Umbilical cord (tissue), 2 donors: ENCODE data around the gene KRT75. TPM values are rescaled to one million over a fixed set of nuclear protein-coding genes. Genes with fewer than 3 reads are reported as not detected.
A peak's percentile ranks its signal among the peaks of the same experiment; 100 is the strongest.
"Not testable (repeated sequence)": the region's sequence is repeated elsewhere in the genome, so short reads cannot be mapped to it uniquely, and the experiment has no call there.

Experiments used
- DNase-seq: peaks from one replicate; pipeline ENCODE4 v3.0.0-alpha.2; 2015; ENCODE audit warnings: low spot score
- total RNA-seq: library from RNA; depleted of rRNA; stranded (reverse); fragments of >200 nt; gene quantifications from one replicate; pipeline ENCODE4 v1.2.3, GENCODE V29; 2014; ENCODE audit warnings: low replicate concordance; ENCODE audit not compliant: insufficient read depth

Gene KRT75
- not detected for total RNA-seq

DNA sequence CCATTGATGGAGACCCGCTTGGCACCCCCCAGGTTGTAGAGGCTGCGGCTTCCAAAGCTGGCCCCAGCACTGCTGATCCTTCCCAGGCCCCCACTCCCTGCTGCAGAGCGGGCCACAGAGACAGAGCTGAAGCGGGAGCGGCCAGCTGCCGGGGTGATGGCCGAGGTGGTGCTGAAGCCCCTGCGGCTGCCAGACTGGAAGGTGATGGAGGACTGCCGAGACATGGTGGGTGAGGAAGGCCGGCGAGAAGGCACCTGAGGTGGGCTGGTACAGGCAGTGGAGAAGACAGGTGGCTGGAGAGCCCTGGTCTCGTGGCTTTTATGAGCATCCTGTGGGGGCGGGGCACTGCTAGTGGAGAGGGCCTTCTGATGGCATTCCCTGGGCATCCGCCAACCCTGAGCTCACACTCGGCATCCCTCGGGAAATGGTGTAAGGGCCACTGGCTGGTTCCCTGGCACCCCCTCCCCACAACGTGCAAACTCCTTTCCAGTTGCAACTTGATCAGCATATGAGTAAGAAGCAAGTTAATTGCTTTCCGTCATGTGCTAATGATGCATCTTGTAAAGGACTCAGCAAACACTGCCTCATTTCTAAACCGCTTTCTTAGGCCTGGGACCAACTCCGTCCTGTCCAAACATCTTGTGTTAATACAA, at the start of gene KRT75:
Gene KRT75, minus strand, starts transcription at position 291 of the 653 bp plus-strand sequence. Its CDS starts 67 bp downstream, at position 224.
- DNase-seq = no peak

DNA sequence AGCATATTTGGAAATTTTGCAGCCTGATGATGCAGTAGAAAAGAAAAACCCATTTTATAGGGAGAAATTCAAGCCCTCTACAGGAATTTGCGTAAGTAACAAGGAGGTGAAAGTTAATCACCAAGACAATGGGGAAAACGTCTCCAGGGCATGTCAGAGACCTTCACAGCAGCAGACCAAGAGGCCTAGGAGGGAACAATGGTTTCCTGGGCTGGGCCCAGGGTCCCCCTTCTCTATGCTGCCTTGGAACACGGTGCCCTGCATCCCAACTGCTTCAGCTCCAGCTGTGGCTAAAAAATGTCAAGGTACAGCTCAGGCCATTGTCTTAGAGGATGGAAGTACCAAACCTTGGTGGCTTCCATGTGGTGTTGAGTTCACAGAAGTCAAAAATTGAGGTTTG, 45.9 kb upstream of the KRT75 start:
- no peak for DNase-seq

DNA sequence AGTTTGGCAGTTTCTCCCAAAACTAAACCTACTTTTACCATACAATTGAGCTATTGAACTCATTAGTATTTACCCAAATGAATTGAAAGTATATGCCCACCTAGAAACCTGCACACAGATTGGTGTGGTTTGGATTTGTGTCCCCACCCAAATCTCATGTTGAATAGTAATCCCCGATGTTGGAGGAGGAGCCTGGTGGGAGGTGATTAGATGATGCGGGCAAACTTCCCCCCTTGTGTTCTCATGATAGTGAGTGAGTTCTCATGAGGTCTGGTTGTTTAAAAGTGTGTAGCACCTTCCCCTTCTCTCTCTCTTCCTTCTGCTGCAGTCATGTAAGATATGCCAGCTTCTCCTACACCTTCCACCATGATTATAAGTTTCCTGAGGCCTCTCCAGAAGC, 43.5 kb upstream of the KRT75 start:
- DNase-seq = no peak

DNA sequence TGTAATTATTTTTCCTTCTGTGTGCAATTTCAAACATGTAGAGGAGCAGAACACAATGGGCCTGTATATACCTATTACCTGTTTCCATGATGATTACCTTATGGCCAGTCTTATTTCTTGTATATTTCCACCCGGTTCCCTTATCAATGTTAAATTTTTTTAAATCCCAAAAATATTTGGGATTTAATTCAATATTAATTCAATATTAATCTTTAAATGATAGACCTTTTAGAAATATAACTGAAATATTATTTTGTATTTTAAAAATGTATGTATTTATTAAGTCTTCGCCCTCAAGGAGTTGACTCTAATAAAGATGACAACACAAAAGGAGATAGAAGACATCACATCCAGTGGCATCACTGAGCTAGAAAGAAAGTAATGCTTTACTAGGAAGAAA, 40.0 kb upstream of the KRT75 start:
- DNase-seq = no peak

DNA sequence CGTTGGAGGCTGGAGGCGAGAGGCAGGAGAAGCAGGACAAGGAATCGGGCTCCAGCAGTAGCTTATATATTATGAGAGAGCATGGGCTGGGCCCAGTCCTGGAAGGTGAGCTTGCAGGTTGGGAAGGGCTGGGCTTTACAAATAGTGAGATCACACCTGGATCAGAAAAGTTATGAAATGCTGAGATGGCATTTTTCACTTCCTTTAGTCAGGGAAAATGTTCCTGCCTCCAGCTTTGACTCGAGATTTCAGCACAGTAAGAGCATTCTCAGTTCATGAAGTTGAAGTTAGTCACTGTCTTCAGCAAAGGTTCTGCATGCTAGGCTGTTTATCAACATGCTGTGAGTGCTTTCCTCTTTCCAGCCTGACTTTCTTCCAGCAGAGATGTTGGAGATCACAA, 39.6 kb upstream of the KRT75 start, which contains the start of gene KRT6C:
Gene KRT6C, minus strand, starts transcription at position 38 of the 400 bp plus-strand sequence. CDS start 68 bp downstream, outside the sequence.
- DNase-seq = peak; percentile 63

DNA sequence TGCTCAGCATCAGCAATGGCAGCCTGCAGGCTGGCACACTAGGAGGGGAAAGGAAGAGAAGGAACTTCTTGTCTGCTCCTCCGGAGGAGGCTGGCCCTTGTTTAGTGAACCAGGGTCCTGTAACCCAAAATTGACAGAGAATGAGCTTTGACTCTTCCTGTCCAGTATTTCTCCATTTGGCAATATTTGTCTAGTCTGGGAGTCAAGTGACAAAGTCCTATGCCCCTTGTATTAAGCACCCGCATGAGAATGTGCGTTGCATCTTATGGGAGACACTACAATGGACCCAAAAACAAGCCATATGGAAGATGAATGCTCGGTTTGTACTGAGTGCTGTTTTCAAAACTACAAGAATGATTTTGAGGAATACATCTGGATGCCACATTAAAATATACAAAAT, 35.7 kb upstream of the KRT75 start:
- no peak for DNase-seq

DNA sequence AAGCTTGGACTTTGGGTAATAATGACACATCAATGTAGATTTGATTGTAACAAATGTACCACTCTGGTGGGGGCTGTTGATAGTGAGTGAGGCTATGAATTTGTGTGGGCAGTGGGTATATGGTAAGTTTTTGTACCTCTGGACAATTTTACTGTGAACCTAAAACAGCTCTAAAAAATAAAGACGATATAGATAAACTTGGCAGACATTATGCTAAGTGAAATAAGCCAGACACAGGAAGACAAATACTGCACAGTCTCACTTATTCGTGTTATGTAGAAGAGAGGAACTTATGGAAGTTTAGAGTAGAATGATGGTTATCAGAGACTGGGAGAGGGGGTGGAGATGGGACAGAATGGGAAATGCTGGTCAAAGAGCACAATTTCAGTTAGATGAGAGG, 30.7 kb upstream of the KRT75 start:
- DNase-seq = peak; percentile 94

DNA sequence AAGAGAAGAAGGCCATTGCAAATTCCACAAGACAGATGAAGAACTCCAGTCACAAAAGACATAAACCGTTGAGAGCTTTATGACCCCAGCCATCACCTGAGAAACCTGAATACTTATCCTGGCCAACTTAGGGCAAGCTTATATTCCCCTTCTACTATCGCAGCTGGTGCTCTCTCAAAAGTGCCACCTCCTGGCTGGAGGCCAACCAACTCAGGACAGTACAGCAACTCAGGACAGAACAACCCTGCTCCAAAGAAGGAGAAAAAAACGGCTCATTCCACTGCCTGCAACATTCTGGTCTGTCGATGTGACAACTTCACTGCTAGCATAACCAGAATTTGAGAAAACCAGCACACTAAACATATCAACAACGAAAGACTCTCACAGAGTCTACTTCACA, 27.5 kb upstream of the KRT75 start:
- DNase-seq = no peak

DNA sequence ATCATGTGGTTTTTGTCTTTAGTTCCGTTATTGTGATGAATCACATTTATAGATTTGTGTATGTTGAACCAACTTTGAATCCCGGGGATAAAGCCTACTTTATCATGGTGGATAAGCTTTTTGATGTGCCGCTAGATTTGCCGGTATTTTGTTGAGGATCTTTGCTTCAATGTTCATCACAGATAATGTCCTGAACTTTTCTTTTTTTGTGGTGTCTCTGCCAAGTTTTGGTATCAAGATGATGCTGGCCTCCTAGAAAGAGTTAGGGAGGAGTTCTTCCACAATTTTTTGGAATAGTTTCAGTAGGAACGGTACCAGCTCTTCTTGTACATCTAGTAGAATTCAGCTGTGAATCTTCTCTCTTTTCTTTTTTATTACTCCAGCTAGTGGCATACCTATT, 24.7 kb upstream of the KRT75 start:
- DNase-seq = peak; percentile 95

DNA sequence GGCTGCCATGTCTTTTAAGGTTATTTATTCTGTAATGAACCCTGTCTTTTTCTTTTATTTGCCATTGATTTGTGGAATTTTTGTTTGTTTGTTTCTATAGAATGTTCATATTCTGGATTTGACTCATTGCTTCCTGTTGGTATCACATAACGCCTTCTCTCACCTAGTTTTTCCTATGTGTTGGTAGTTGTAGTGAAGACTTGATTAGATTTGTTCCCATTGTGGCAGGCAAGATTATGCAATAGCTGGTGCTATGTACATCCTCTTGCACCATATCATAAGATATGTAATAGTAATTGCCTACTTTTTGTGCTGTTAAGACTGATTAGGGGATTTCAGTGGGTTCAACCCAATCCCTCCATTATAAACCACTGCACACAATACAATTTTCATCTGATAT, 21.6 kb upstream of the KRT75 start:
- no peak for DNase-seq

DNA sequence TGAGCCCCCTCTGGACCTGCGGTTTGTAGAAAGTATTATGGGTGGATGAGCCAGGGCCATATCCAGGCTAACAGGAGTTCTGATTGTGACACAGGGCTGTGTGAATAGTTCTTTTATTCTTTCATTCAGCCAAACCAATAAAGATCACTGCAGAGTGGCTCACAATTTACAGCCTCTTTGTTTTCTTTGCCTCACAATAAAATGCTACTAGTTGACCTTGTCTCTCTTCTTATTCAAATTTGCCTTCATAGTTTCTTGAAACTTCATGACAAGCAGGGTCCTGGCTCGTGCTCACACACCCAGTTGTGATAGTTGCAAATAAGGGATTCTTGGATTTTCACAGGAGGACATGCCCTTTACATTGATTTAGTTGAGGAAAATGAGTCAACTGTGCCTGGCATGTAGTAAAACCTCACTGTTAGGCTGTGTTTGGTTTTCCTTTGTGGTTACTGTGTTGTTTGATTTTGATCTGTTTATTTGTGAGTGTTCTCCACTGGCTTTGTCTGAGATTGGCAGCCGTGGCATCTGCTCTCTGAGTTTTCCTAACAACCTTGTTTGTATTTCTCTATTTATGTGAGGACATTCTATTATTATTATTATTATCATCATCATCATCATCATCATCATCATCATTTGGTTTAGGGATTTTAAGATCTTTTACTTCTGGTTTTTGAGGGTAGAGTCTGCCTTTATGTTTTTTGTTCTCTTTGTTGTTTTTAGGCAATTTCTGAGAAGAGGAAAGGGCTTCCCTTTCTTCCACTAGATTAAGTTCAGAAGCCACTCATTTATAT, 20.4 kb upstream of the KRT75 start:
- no peak for DNase-seq

DNA sequence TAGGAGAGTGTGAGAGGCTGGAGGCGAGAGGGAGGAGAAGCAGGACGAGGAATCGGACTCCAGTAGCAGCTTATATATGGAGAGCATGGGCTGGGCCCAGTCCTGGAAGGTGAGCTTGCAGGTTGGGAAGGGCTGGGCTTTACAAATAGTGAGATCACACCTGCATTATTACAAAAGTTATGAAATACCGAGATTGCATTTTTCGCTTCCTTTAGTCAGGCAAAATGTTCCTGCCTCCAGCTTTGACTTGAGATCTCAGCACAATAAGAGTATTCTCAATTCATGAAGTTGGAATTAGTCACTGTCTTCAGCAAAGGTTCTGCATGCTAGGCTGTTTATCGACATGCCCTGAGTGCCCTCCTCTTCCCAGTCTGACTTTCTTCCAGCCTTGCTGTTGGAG, 17.9 kb upstream of the KRT75 start, which contains the start of gene KRT6B:
Gene KRT6B, minus strand, starts transcription at position 46 of the 400 bp plus-strand sequence. CDS start 68 bp downstream, outside the sequence.
- DNase-seq = no peak

DNA sequence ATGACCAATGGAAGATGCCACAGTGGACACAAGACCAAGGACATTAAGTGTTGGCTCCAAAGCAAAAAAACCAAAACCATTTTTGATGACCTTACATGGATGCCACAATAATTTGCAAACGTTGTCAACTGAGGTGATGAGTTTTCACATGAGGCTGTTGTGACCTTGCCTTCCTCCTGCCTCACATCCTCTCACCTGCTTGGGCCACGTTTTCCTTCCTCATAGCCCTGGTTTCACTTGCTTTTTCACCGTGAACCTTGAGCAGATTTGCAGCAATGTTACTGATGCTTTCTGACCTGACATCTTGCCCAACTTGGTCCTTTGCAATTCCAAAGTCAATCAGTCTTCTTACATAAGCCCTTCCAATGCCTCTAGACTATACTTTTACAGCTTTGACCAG, 14.1 kb upstream of the KRT75 start:
- no peak for DNase-seq

DNA sequence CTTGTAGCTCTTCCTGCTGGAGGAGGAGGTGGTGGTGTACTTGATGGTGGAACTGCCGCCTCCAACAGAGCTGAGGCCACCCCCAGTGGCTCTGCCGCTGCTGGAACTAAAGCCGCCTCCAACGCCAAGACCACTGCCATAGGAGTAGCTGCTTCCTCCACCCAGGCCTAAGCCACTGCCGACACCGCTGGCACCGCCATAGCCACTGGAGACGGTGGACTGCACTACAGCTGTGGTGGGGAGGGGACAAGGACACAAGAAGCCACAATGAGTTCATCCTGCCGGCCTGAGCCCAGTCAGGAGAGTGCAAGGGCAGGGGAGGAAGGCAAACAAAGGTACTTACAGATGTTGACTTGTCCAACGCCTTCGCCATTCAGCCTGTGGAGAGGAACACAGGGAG, 13.0 kb upstream of the KRT75 start:
- DNase-seq = not testable (repeated sequence)

DNA sequence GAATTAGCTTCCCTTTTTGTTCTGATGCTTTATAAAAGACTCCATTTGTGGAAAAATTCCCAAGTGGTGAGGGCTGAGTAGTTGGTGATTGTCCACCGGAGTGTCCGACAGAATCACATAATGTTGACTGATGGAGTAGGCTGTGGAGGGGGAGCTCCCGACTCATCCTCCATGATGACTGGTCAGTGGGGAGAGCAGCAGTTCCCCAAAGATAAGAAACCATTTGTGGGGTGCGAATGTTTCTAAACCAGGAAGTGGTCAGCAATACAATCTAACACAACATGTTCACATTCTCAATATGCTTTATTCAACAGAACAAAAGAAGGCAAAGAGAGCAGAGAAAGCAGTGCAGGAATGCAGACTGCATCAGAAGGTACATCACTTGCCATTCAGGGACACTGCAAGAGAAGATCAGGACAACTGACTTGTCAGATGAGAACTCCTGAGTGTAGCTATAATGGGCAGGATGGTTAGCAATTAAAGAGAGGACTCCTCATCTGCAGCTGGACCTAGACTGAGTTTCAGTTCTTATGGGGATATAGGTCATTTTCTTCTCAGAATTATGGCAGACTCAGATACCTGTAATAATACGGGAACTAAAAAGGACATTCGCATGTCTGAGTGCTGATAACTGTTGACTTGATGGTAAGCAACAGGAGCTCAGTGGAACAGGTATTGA, 12.3 kb upstream of the KRT75 start:
- no peak for DNase-seq

DNA sequence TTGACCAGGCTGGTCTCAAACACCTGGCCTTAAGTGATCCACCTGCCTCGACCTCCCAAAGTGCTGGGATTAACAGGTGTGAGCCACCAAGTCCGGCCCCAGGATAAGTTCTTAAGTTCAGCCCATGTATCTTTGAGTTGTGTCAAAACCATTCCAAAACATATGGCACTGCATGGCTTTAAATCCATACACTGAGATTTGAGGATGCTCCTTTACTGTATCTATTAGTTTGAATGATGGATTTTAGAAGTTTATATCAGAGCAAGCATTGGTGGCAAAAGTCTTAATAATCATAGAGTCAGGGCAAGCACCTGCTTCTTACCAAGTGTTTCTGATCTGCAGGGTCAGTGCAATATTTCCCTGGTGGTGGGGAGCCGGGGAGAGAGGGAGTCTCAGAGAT, 11.7 kb upstream of the KRT75 start:
- no peak for DNase-seq

DNA sequence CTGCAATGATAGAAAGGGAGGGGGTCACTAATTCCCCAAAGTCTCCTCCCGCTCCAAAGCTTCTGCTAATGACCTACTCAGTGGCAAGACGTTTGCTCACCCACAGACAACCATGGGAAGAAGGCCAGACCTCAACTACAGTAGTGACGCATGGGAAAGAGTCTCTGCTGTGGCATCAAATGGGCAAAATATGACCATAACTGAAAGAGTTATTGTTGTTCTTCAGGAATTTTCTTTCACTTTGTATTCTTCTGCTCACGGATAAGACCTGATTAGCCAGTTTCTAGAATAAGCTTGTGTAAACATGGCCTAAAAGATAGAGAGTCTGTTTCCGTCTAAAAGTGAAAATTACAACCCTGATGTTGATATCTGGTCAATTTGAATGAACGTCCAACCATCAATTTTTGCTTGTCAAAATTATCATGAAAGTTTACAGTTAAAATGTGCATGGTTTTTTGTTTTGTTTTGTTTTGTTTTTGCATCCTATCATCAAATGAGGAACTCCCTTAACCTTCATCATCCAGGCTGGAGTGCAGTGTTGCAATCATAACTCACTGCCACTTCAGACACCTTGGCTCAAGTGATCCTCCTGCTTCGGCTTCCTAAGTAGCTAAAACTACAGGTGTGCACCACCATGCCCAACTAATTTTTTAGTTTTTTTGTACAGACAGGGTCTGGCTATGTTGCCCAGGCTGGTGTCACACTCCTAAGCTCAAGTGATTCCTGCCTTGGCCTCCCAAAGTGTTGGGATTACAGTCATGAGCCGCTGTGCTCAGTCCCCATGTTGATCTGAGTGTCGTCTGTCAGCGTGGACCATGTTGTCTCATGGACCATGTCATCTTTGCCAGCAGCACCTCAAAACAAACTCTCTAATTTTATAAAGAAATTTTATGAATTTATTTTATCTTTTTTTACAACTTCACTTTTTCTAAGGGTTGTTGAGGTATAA, 10.8 kb upstream of the KRT75 start:
- DNase-seq = no peak

DNA sequence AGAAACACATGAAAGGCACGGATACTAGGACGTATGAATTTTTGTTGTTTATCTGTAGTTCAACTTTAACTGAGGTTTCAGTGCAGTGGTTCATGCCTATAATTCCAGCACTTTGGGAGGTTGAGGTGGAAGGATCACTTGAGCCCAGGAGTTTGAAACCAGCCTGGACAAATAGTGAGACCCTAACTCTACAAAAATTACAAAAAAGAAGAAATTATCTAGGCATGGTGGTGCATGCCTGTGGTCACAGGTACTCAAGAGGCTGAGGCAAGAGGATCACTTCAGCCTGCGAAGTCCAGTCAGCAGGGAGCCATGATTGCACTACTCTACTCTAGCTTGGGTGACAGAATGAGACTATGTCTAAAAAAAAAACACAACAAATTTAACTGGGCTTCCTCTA, 9.8 kb upstream of the KRT75 start:
- DNase-seq = no peak

DNA sequence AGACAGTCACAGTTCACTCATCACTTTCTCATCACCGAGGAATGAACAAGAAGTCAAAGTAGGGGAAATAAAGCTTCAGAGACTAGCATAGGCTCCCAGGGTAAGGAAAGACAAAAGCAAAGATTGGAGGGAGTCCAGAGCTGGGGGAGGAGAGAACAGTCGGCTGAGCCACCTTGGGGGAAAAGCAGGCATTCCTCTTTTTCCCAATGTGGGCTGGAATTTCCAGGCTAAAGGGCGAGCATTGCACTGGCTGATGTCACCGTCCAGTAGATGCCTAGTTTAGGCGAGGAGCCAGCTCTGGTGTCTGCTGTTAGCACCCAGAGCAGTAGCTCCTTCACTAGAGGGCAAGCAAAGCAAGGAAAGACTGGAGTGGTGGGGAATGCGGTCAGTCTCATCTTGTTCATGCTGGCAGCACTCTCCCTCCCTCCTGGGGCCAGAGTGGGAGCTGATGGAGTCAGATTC, 8.5 kb upstream of the KRT75 start:
- DNase-seq = peak; percentile 55

DNA sequence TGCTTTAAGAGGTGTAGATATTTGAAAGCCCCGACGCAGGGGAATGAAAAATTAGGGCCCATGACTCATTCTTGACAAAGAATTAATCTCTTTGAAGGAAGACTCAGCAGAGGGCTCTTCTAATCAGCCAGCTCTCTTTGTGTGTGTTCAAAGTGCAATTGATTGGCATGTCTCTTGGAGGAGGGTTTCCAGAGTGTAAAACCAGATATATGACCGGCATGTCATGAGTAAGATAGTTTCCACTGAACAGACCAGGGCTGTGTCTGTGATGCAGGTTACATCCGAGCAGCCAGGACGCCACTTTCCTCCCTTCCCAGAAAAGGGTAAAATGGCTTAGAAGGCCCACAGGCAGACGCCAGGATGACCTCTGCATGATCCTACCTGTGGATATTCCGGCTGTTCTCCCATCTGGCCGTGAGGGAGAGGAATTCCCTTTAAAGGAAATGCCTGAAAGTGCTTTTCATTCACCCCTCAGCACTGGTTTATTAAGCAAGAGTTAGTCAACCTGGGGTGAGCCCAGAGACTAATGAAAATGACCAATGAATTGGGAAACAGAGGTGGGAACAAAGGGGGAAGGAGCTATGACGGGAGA, 7.2 kb upstream of the KRT75 start:
- DNase-seq = peak; percentile 45
